GM12878 (cell line): Measurements from ENCODE around the gene PHOX2A. TPM values are rescaled to one million over a fixed set of nuclear protein-coding genes. Genes with fewer than 3 reads are reported as not detected.

Experiments used
- ATAC-seq: fragments of 200-7000 bp; cut with Tn5 transposase; 3 replicates; pipeline ENCODE4 v1.9.1; 2020; ENCODE audit warnings: mild to moderate bottlenecking, moderate library complexity
- Bru-seq: library from RNA; stranded (reverse); fragments of 400-500 nt; gene quantifications from one replicate; lab custom pipeline; 2021; lab: Mats Ljungman, UMichigan
- BruChase-seq, 2 experiments: library from RNA; stranded (reverse); fragments of 400-500 nt; gene quantifications; one replicate each; lab custom pipeline; 2021; lab: Mats Ljungman, UMichigan
- BruUV-seq: library from RNA; stranded (reverse); fragments of 400-500 nt; replicated peaks from 2 replicates; lab custom pipeline; 2021; lab: Mats Ljungman, UMichigan
- CTCF ChIA-PET: fragments of 300-600 bp; sonication (Branson Sonifier 250); formaldehyde crosslinking; extraction: SDS; loops from one replicate; lab custom pipeline; 2021; ENCODE audit warnings: inconsistent platforms; lab: Yijun Ruan, JAX
- POLR2A ChIA-PET: fragments of 350-600 bp; formaldehyde crosslinking; extraction: SDS; loops from one replicate; lab custom pipeline; 2021; ENCODE audit warnings: inconsistent platforms; lab: Charles Lee
- RAD21 ChIA-PET: fragments of 300-600 bp; sonication (Branson Sonifier 250); formaldehyde crosslinking; loops from one replicate; lab custom pipeline; 2023; ENCODE audit warnings: antibody characterized with exemption; ENCODE audit not compliant: unreplicated experiment; lab: Charles Lee
- SMC1A ChIA-PET: fragments of 300-600 bp; sonication (Branson Sonifier 250); formaldehyde crosslinking; loops from one replicate; lab custom pipeline; 2023; ENCODE audit not compliant: unreplicated experiment, uncharacterized antibody; lab: Charles Lee
- DNase-seq: peaks from one replicate; pipeline ENCODE4 v3.0.0-alpha.2; 2011; ENCODE audit warnings: low read depth, low spot score
- FAIRE-seq: peaks from 3 replicates; lab custom pipeline; 2011; peaks lifted over from hg19 to GRCh38; lab: Jason Lieb, UNC
- H2AFZ ChIP-seq: 2 replicates; pipeline ENCODE4 v1.6.0; 2011; ENCODE audit warnings: low read depth, low read length, control low read depth; ENCODE audit not compliant: control insufficient read depth
- H3K27ac ChIP-seq: 2 replicates; pipeline ENCODE4 v1.5.1; 2011; ENCODE audit warnings: control low read depth; ENCODE audit not compliant: control insufficient read depth, insufficient read depth
- H3K27me3 ChIP-seq, 2 experiments: replicated peaks in 1 of 2; 2 replicates each; pipeline versions ENCODE4 v1.6.0 to v1.6.1; 2011; ENCODE audit warnings: low read length in 1 of 2; ENCODE audit not compliant: control insufficient read depth in 2 of 2, insufficient read depth in 2 of 2
- H3K36me3 ChIP-seq, 2 experiments: 2 replicates each; pipeline ENCODE4 v1.5.1; 2011; ENCODE audit warnings: low read length in 1 of 2; ENCODE audit not compliant: control insufficient read depth in 2 of 2, insufficient read depth in 2 of 2
- H3K4me1 ChIP-seq: 2 replicates; pipeline ENCODE4 v1.6.1; 2011; ENCODE audit warnings: mild to moderate bottlenecking, low read length, moderate library complexity, mixed read lengths; ENCODE audit not compliant: control insufficient read depth, insufficient read depth
- H3K4me2 ChIP-seq: 2 replicates; pipeline ENCODE4 v1.6.0; 2011; ENCODE audit warnings: control low read depth; ENCODE audit not compliant: control insufficient read depth, insufficient read depth
- H3K4me3 ChIP-seq: fragments of 200-600 bp; sonication (generic); 2 replicates; pipeline ENCODE4 v1.5.1; 2016
- H3K79me2 ChIP-seq: 2 replicates; pipeline ENCODE4 v1.6.0; 2011; ENCODE audit warnings: low read length; ENCODE audit not compliant: control insufficient read depth, insufficient read depth
- H3K9ac ChIP-seq: 2 replicates; pipeline ENCODE4 v1.8.0; 2011; ENCODE audit warnings: low read length, control low read depth, mixed read lengths; ENCODE audit not compliant: control insufficient read depth, insufficient read depth
- H3K9me3 ChIP-seq: replicated peaks from 3 replicates; pipeline ENCODE4 v1.5.1; 2011; ENCODE audit warnings: mild to moderate bottlenecking, low read length; ENCODE audit not compliant: control insufficient read depth, insufficient read depth
- H4K20me1 ChIP-seq: 2 replicates; pipeline ENCODE4 v1.6.0; 2011; ENCODE audit not compliant: control insufficient read depth, insufficient read depth
- BHLHE40 ChIP-seq, 2 experiments: fragments of 450-650 bp in 1 of 2; IDR thresholded peaks; 2 replicates each; pipeline ENCODE4 v1.6.1; 2011 to 2017; ENCODE audit warnings: low read depth in 2 of 2, borderline replicate concordance in 1 of 2, improper control_type of control experiment in 1 of 2, low read length in 1 of 2, mild to moderate bottlenecking in 1 of 2
- BRCA1 ChIP-seq: IDR thresholded peaks from 2 replicates; pipeline ENCODE4 v1.6.1; 2011; ENCODE audit warnings: low read depth, low read length, improper control_type of control experiment
- EED ChIP-seq: sonication (generic); IDR thresholded peaks from 2 replicates; pipeline ENCODE4 v1.6.1; 2016; ENCODE audit warnings: antibody characterized with exemption, low read depth
- GATAD2B ChIP-seq: fragments of 450-650 bp; conservative IDR thresholded peaks from 2 replicates; pipeline ENCODE4 v1.6.1; 2017; ENCODE audit warnings: low read depth, mild to moderate bottlenecking, moderate library complexity
- HSF1 ChIP-seq: fragments of 150-350 bp; IDR thresholded peaks from 2 replicates; pipeline ENCODE4 v1.6.1; 2014; ENCODE audit warnings: mild to moderate bottlenecking, low read depth, low read length
- KLF5 ChIP-seq: fragments of 450-650 bp; IDR thresholded peaks from 2 replicates; pipeline ENCODE4 v1.6.1; 2014; ENCODE audit warnings: mild to moderate bottlenecking; ENCODE audit not compliant: partially characterized antibody
- SIX5 ChIP-seq: IDR thresholded peaks from 2 replicates; pipeline ENCODE4 v1.6.1; 2011; ENCODE audit warnings: mild to moderate bottlenecking, low read depth, low read length, moderate library complexity; ENCODE audit not compliant: severe bottlenecking
- WRNIP1 ChIP-seq: IDR thresholded peaks from 2 replicates; pipeline ENCODE4 v1.6.1; 2011; ENCODE audit warnings: low read depth, low read length, improper control_type of control experiment, borderline replicate concordance
- ZNF207 ChIP-seq: fragments of 450-650 bp; IDR thresholded peaks from 2 replicates; pipeline ENCODE4 v1.6.1; 2014; ENCODE audit warnings: antibody characterized with exemption, mild to moderate bottlenecking, borderline replicate concordance
- WGBS: methylation state at CpG from one replicate; pipeline ENCODE4 v1.1.6; 2016; ENCODE audit warnings: low lambda C conversion rate; ENCODE audit not compliant: insufficient replicate concordance, insufficient coverage; ENCODE audit errors: missing lambda C conversion rate; 5-methylcytosine and 5-hydroxymethylcytosine counted together
- in situ Hi-C: fragments of 300-500 bp; cut with MboI; formaldehyde crosslinking; loops from 9 replicates; pipeline ENCODE4 v1.14.3; 2018; ENCODE audit warnings: mixed read lengths
- intact Hi-C: fragments of 100-400 bp; cut with micrococcal nuclease; formaldehyde crosslinking; loops from one replicate; pipeline ENCODE4 v1.14.2; 2022; ENCODE audit not compliant: unreplicated experiment
- long read RNA-seq, 2 experiments: library from polyadenylated mRNA; unstranded; transcript quantifications; one replicate each; pipeline ENCODE4 v2.0.0, GENCODE V29; 2019 to 2020
- polyA minus RNA-seq, 3 experiments: library from RNA; depleted of rRNA, polyadenylated mRNA; stranded (reverse); fragments of >200 nt; gene quantifications; 2 replicates each; pipeline ENCODE4 v1.2.3, GENCODE V29; 2011
- polyA plus RNA-seq, 11 experiments: library from polyadenylated mRNA; depleted of rRNA in 4 of 11; unstranded in 6 of 11; stranded (reverse) in 5 of 11; fragments of >200 nt; fragmentation: Nextera tagmentation in 4 of 11; fragmentation: Illumina TruSeq in 1 of 11; extraction: Ambion mirVana in 4 of 11; extraction: Trizol in 1 of 11; gene quantifications; 1 replicate in 1 of 11; 2 replicates in 10 of 11; pipeline versions ENCODE4 v1.2.1 to v1.2.3, GENCODE V29; 2011 to 2016; ENCODE audit warnings: inconsistent platforms in 2 of 11, missing spikeins in 2 of 11, low read depth in 1 of 11
- total RNA-seq, 4 experiments: library from RNA; depleted of rRNA in 3 of 4; stranded (reverse); fragments of >200 nt in 3 of 4; fragmentation: Illumina TruSeq in 1 of 4; extraction: Trizol in 1 of 4; gene quantifications; 2 replicates each; pipeline versions ENCODE4 v1.2.1 to v1.2.3, GENCODE V29; 2013 to 2021

Gene PHOX2A
- not detected in 2 replicates for total RNA-seq (2013; cell fraction: nucleolus; rRNA removed)
- total RNA-seq (2014; rRNA removed) (not detected in 2 replicates), total RNA-seq (2014; rRNA removed; fragmentation: Illumina TruSeq; extraction: Trizol) (not detected in 2 replicates), total RNA-seq (2021) (not detected in 2 replicates), polyA plus RNA-seq (2011; rRNA removed) (not detected in 2 replicates), polyA plus RNA-seq (2014; fragmentation: Illumina TruSeq; extraction: Trizol) (not detected in 2 replicates), polyA plus RNA-seq (2014; fragmentation: Nextera tagmentation; extraction: Ambion mirVana) (not detected), polyA plus RNA-seq (2014; rRNA removed) (not detected in 2 replicates), polyA plus RNA-seq (2016; fragmentation: Nextera tagmentation; extraction: Ambion mirVana) (not detected), polyA minus RNA-seq (2011; rRNA and poly(A)+ RNA removed) (not detected in 2 replicates), Bru-seq, nascent RNA (not detected), BruChase-seq, experiment 1, labeled RNA remaining after a 6-hour chase (not detected), BruChase-seq, experiment 2, labeled RNA remaining after a 2-hour chase (not detected)
- polyA plus RNA-seq (2011; ENCODE audit: low read depth) = not detected
- polyA plus RNA-seq (2011; cell fraction: cytosol; rRNA removed) = not detected in 2 replicates
- not detected in 2 replicates for polyA plus RNA-seq (2011; cell fraction: nucleus; rRNA removed)
- polyA plus RNA-seq (2012) = not detected in 2 replicates
- not detected in 2 replicates for polyA minus RNA-seq (2011; cell fraction: cytosol; rRNA and poly(A)+ RNA removed)
- not detected in 2 replicates for polyA minus RNA-seq (2011; cell fraction: nucleus; rRNA and poly(A)+ RNA removed)
- long read RNA-seq, experiment 1 = 0 reads
- long read RNA-seq, experiment 2 = 0 reads

GRCh38 chr11:72244060-72244360, at the start of gene PHOX2A:
Gene PHOX2A, minus strand, starts transcription at chr11:72244176. Its CDS starts 172 bp downstream, at chr11:72244004.
- no peak within 1 kb of the TSS for H2AFZ ChIP-seq
- CTCF ChIA-PET = no interaction called here
- SMC1A ChIA-PET = no interaction called here
- 36% methylated on average over 6 of the region's 37 CpGs for WGBS
- ATAC-seq (no peak), DNase-seq (no peak), FAIRE-seq (no peak)
- no peaks in the 10 kb centered on the region; the same call in 2 of the 3 replicates for H3K9me3 ChIP-seq
- no TSS peak for BruUV-seq
- H3K79me2 ChIP-seq = no peaks in the 10 kb centered on the region
- H3K36me3 ChIP-seq = no peaks in the 10 kb centered on the region
- H3K4me1 ChIP-seq = peaks cover 4% of the 10 kb centered on the region
- TF ChIP-seq BRCA1 = no peak
- H3K27ac ChIP-seq = no peak within 1 kb of the TSS
- no peak within 1 kb of the TSS for H3K9ac ChIP-seq
- no peak within 1 kb of the TSS for H3K4me2 ChIP-seq
- POLR2A ChIA-PET = no interaction called here
- intact Hi-C loops (no loop called here), in situ Hi-C loops (no loop called here)
- RAD21 ChIA-PET = no interaction called here
- H3K4me3 ChIP-seq = no peak within 1 kb of the TSS
- no peaks in the 10 kb centered on the region for H4K20me1 ChIP-seq
- H3K27me3 ChIP-seq = peaks cover 11 to 30% of the 10 kb centered on the region in 2 experiments; a peak in 3 of 4 replicates

GRCh38 chr11:72293391-72293790, 49.4 kb upstream of the PHOX2A start:
- H3K36me3 ChIP-seq = peaks cover 0 to 6% of the 10 kb centered on the region in 2 experiments; a peak in 2 of 4 replicates
- no peak for ATAC-seq
- TF ChIP-seq SIX5 (no peak), EED (no peak), WRNIP1 (no peak), HSF1 (no peak), ZNF207 (no peak), BHLHE40 (IDR thresholded peaks at IDR 0.05; ENCODE audit: borderline replicate concordance in 1 of 2, low read depth in 2 of 2, low read length in 1 of 2) (no peak), GATAD2B (no peak), KLF5 (no peak)

More at GRCh38 chr11:72293391-72293790, 49.4 kb upstream of the PHOX2A start:
- H3K9ac ChIP-seq = no peak overlapping the region
- no TSS peak for BruUV-seq
- H3K4me2 ChIP-seq = no peak overlapping the region
- ChIA-PET CTCF (interaction anchor here (1.1 to 11.5 kb wide), 4 partner anchors 13 to 138 kb away, joined by 3 to 118 read pairs (median 6); partner anchors contain the start of gene CLPB), RAD21 (interaction anchor here (1.2 kb wide), 1 partner anchor 138 kb away, joined by 7 read pairs; no protein-coding TSS in a partner anchor), SMC1A (interaction anchor here (0.9 to 1.7 kb wide), 4 partner anchors 32 to 140 kb away, joined by 3 to 6 read pairs (median 3); partner anchors contain the start of gene CLPB), POLR2A (interaction anchor here (0.5 kb wide), 1 partner anchor 164 kb away, joined by 12 read pairs; no protein-coding TSS in a partner anchor)
- no peaks in the 10 kb centered on the region for H3K27me3 ChIP-seq
- H3K4me3 ChIP-seq = no peak overlapping the region
- no peaks in the 10 kb centered on the region for H3K79me2 ChIP-seq
- H3K27ac ChIP-seq = no peak overlapping the region
- DNase-seq (no peak), FAIRE-seq (no peak)
- H2AFZ ChIP-seq = no peak overlapping the region
- no peaks in the 10 kb centered on the region for H4K20me1 ChIP-seq
- no peaks in the 10 kb centered on the region for H3K9me3 ChIP-seq
- no peaks in the 10 kb centered on the region for H3K4me1 ChIP-seq
- 86% methylated on average over 14 of the region's 14 CpGs for WGBS
- intact Hi-C loops (no loop called here), in situ Hi-C loops (loop anchor here (10.0 kb wide), 1 partner anchor 121 kb away; no protein-coding TSS in a partner anchor)
